SU-DHL-6 (cell line): ENCODE measurements around the gene FBXW7.

Experiments used
- H2AFZ ChIP-seq: fragments of 200-600 bp; sonication (generic); 2 replicates; pipeline ENCODE4 v1.6.1; 2014; ENCODE audit warnings: low read depth, mild to moderate bottlenecking, moderate library complexity, mixed read lengths, antibody characterized with exemption, low read length; ENCODE audit not compliant: severe bottlenecking
- H3F3A ChIP-seq: fragments of 200-600 bp; shearing (Covaris generic); 2 replicates; pipeline ENCODE4 v1.6.0; 2016; ENCODE audit warnings: antibody characterized with exemption, mild to moderate bottlenecking; ENCODE audit not compliant: insufficient read depth
- H3K27ac ChIP-seq: fragments of 200-600 bp; sonication (generic); 2 replicates; pipeline ENCODE4 v1.5.1; 2016; ENCODE audit warnings: low read depth, mild to moderate bottlenecking, low read length, moderate library complexity, mixed read lengths
- H3K27me3 ChIP-seq: fragments of 200-600 bp; sonication (generic), shearing (Covaris generic); 2 replicates; pipeline ENCODE4 v1.6.0; 2014; ENCODE audit warnings: mild to moderate bottlenecking, low read length
- H3K36me3 ChIP-seq: fragments of 200-600 bp; sonication (generic); 2 replicates; pipeline ENCODE4 v1.6.1; 2014; ENCODE audit warnings: mild to moderate bottlenecking, low read length, mixed read lengths
- H3K4me2 ChIP-seq: fragments of 300-600, 200-600 bp; shearing (Covaris generic), sonication (generic); 2 replicates; pipeline ENCODE4 v1.6.0; 2014; ENCODE audit warnings: low read length, low read depth, mild to moderate bottlenecking; ENCODE audit not compliant: poor library complexity, severe bottlenecking
- H3K4me3 ChIP-seq: fragments of 200-600 bp; sonication (generic); 2 replicates; pipeline ENCODE4 v1.5.1; 2014; ENCODE audit warnings: antibody characterized with exemption, low read length, mild to moderate bottlenecking, mixed read lengths; ENCODE audit not compliant: insufficient read depth, poor library complexity, severe bottlenecking
- H3K79me2 ChIP-seq: fragments of 200-600 bp; sonication (generic); 2 replicates; pipeline ENCODE4 v1.6.1; 2014; ENCODE audit warnings: mild to moderate bottlenecking, low read length, moderate library complexity; ENCODE audit not compliant: insufficient read depth
- H3K9ac ChIP-seq: fragments of 200-600 bp; sonication (generic); 2 replicates; pipeline ENCODE4 v1.7.0; 2014; ENCODE audit warnings: mild to moderate bottlenecking, low read length
- H3K9me2 ChIP-seq: fragments of 200-600 bp; sonication (generic); replicated peaks from 2 replicates; pipeline ENCODE4 v1.6.1; 2014; ENCODE audit warnings: low read length; ENCODE audit not compliant: insufficient read depth
- H3K9me3 ChIP-seq: fragments of 200-600 bp; sonication (generic); 2 replicates; pipeline ENCODE4 v1.6.1; 2014; ENCODE audit warnings: low read length, mixed read lengths; ENCODE audit not compliant: insufficient read depth
- H4K20me1 ChIP-seq: fragments of 200-600 bp; sonication (generic); 2 replicates; pipeline ENCODE4 v1.6.1; 2014; ENCODE audit warnings: low read depth, mild to moderate bottlenecking, antibody characterized with exemption, low read length, moderate library complexity, mixed read lengths
- CTCF ChIP-seq: fragments of 200-600 bp; sonication (generic); IDR thresholded peaks from one replicate; pipeline ENCODE4 v1.5.1; 2017; ENCODE audit warnings: antibody characterized with exemption, mild to moderate bottlenecking, low read length, moderate library complexity; ENCODE audit not compliant: insufficient read depth, poor library complexity, severe bottlenecking
- EZH2phosphoT487 ChIP-seq: fragments of 200-600 bp; sonication (generic), shearing (Covaris generic); conservative IDR thresholded peaks from 2 replicates; pipeline ENCODE4 v1.6.1; 2018; ENCODE audit warnings: mild to moderate bottlenecking, antibody characterized with exemption, low read length, moderate library complexity, mixed read lengths

FBXW7 gene

GRCh38 chr4:152565333-152565732, 29.4 kb upstream of the FBXW7 start:
- H3K79me2 ChIP-seq, result no peaks in the 10 kb centered on the region

GRCh38 chr4:152564336-152564735, 28.4 kb upstream of the FBXW7 start:
- Histone ChIP-seq H3K9me2 (no peaks in the 10 kb centered on the region), H4K20me1 (no peaks in the 10 kb centered on the region), H3K27ac (no peak overlapping the region), H3K9ac (no peak overlapping the region), H3K9me3 (no peaks in the 10 kb centered on the region), H3F3A (no peaks in the 10 kb centered on the region), H3K27me3 (no peaks in the 10 kb centered on the region), H3K79me2 (no peaks in the 10 kb centered on the region), H3K36me3 (no peaks in the 10 kb centered on the region), H2AFZ (no peak overlapping the region), H3K4me2 (no peak overlapping the region), H3K4me3 (no peak overlapping the region)
- TF ChIP-seq CTCF, result no peak
- TF ChIP-seq EZH2phosphoT487, result no peak

More at GRCh38 chr4:152565333-152565732, 29.4 kb upstream of the FBXW7 start:
- Histone ChIP-seq H3K4me2 (no peak overlapping the region), H3K27me3 (no peaks in the 10 kb centered on the region), H3K9me3 (no peaks in the 10 kb centered on the region), H3K4me3 (no peak overlapping the region), H3K9me2 (no peaks in the 10 kb centered on the region), H3K27ac (no peak overlapping the region), H4K20me1 (no peaks in the 10 kb centered on the region), H3F3A (no peaks in the 10 kb centered on the region), H2AFZ (no peak overlapping the region), H3K9ac (no peak overlapping the region), H3K36me3 (no peaks in the 10 kb centered on the region)
- TF ChIP-seq CTCF (no peak), EZH2phosphoT487 (no peak)

GRCh38 chr4:152563209-152563608, 27.3 kb upstream of the FBXW7 start:
- no peak for TF ChIP-seq CTCF
- TF ChIP-seq EZH2phosphoT487, result no peak
- H3K27ac ChIP-seq, result no peak overlapping the region
- H2AFZ ChIP-seq, result no peak overlapping the region

GRCh38 chr4:152559641-152560040, 23.7 kb upstream of the FBXW7 start:
- H3K79me2 ChIP-seq, result no peaks in the 10 kb centered on the region
- H3K9ac ChIP-seq, result no peak overlapping the region
- no peak overlapping the region for H2AFZ ChIP-seq
- H3K4me3 ChIP-seq, result no peak overlapping the region
- H3K27ac ChIP-seq, result no peak overlapping the region
- no peaks in the 10 kb centered on the region for H3F3A ChIP-seq
- H4K20me1 ChIP-seq, result no peaks in the 10 kb centered on the region
- no peaks in the 10 kb centered on the region for H3K9me3 ChIP-seq
- no peaks in the 10 kb centered on the region for H3K9me2 ChIP-seq
- no peaks in the 10 kb centered on the region for H3K27me3 ChIP-seq
- TF ChIP-seq EZH2phosphoT487 (no peak), CTCF (no peak)
- H3K36me3 ChIP-seq, result no peaks in the 10 kb centered on the region
- no peak overlapping the region for H3K4me2 ChIP-seq

More at GRCh38 chr4:152563209-152563608, 27.3 kb upstream of the FBXW7 start:
- Histone ChIP-seq H3K4me2 (no peak overlapping the region), H3K9me3 (no peaks in the 10 kb centered on the region), H3K9ac (no peak overlapping the region), H3K4me3 (no peak overlapping the region), H3K9me2 (no peaks in the 10 kb centered on the region), H4K20me1 (no peaks in the 10 kb centered on the region), H3K79me2 (no peaks in the 10 kb centered on the region), H3K27me3 (no peaks in the 10 kb centered on the region), H3F3A (no peaks in the 10 kb centered on the region), H3K36me3 (no peaks in the 10 kb centered on the region)
